OCI-LY3 (cell line): Measurements from ENCODE around the gene SASH1.

Experiments
- EZH2phosphoT487 ChIP-seq: fragments of 200-600 bp; shearing (Covaris generic); IDR thresholded peaks from 2 replicates; pipeline ENCODE4 v1.6.1; 2018; ENCODE audit warnings: antibody characterized with exemption, mixed run types, low read depth
- TF ChIP-seq, protein P1 (sequence below): fragments of 200-600, 300-600 bp; sonication (generic); IDR thresholded peaks from 2 replicates; pipeline ENCODE4 v1.5.1; 2014; ENCODE audit warnings: antibody characterized with exemption, low read length, low read depth

DNA sequence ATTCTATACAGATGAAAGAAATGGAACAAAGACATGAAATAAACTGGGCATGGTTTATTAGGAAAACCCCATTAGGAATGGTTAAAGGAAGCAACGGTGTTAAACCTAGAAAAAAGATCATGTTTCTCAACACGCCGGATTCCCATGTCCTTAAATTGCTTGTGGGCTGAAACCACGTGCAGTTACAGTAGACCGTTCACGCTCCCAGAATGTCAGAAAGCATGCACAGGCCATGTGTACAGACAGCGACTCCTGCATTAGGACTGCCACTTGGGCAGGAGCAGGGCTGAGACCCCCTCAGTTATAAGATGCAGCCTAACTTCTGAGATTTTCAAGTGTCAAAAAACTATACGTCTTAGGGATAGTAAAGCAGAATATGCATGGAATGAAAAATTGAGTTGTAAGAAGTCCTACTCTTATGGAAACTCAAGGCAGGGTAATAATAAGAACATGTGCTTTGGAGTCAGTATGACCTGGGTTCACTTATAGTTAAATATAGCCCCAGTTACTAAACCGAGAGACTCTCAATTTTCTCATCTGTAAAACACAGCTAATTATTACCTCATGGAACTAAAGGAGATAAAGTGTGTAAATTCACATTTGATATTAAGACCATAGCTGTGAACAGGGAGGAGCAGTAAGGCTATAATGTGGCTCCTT lies 230.2 kb downstream of the SASH1 start:
- TF ChIP-seq, protein P1, sequence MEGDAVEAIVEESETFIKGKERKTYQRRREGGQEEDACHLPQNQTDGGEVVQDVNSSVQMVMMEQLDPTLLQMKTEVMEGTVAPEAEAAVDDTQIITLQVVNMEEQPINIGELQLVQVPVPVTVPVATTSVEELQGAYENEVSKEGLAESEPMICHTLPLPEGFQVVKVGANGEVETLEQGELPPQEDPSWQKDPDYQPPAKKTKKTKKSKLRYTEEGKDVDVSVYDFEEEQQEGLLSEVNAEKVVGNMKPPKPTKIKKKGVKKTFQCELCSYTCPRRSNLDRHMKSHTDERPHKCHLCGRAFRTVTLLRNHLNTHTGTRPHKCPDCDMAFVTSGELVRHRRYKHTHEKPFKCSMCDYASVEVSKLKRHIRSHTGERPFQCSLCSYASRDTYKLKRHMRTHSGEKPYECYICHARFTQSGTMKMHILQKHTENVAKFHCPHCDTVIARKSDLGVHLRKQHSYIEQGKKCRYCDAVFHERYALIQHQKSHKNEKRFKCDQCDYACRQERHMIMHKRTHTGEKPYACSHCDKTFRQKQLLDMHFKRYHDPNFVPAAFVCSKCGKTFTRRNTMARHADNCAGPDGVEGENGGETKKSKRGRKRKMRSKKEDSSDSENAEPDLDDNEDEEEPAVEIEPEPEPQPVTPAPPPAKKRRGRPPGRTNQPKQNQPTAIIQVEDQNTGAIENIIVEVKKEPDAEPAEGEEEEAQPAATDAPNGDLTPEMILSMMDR, result no peak
- no peak for TF ChIP-seq EZH2phosphoT487
